K562 (cell line): ENCODE data around the gene DDAH2. TPM values are rescaled to one million over a fixed set of nuclear protein-coding genes. Genes with fewer than 3 reads are reported as not detected.

Experiments used
- BRF1 ChIP-seq: IDR thresholded peaks from 3 replicates; pipeline ENCODE4 v1.6.1; 2011; ENCODE audit warnings: borderline replicate concordance, mild to moderate bottlenecking; ENCODE audit not compliant: insufficient read length; ENCODE audit errors: extremely low read depth
- CBFB ChIP-seq: sonication (generic); formaldehyde crosslinking; IDR thresholded peaks from 2 replicates; pipeline ENCODE4 v1.4.0; 2020; ENCODE audit warnings: mild to moderate bottlenecking, missing genetic modification reagents
- CBX1 ChIP-seq: sonication (generic); IDR thresholded peaks from 2 replicates; pipeline ENCODE4 v1.6.1; 2016; ENCODE audit warnings: antibody characterized with exemption, low read depth, mild to moderate bottlenecking
- CBX8 ChIP-seq: fragments of 200-600 bp; sonication (generic); IDR thresholded peaks from 2 replicates; pipeline ENCODE4 v1.6.1; 2012; ENCODE audit warnings: borderline replicate concordance, mixed run types, low read depth, mild to moderate bottlenecking, moderate library complexity, mixed read lengths, low read length, control low read depth, inconsistent platforms; ENCODE audit not compliant: poor library complexity, severe bottlenecking; ENCODE audit errors: extremely low read depth
- CHD1 ChIP-seq: fragments of 200-600 bp; sonication (generic); IDR thresholded peaks from one replicate; pipeline ENCODE4 v1.6.1; 2012; ENCODE audit warnings: mild to moderate bottlenecking, moderate library complexity, low read length, inconsistent platforms
- E2F4 ChIP-seq: sonication (generic); formaldehyde crosslinking; IDR thresholded peaks from 2 replicates; pipeline ENCODE4 v1.8.0; 2022; ENCODE audit warnings: mild to moderate bottlenecking, low read depth, missing genetic modification reagents
- HDAC2 ChIP-seq: fragments of 450-650 bp; IDR thresholded peaks from 2 replicates; pipeline ENCODE4 v1.6.1; 2016; ENCODE audit warnings: mild to moderate bottlenecking
- HMG20B ChIP-seq: fragments of 250-450 bp; sonication (Bioruptor Pico); IDR thresholded peaks from 2 replicates; pipeline ENCODE4 v1.5.0; 2021; ENCODE audit warnings: mild to moderate bottlenecking
- HNRNPL ChIP-seq: fragments of 200-400 bp; formaldehyde crosslinking; IDR thresholded peaks from 2 replicates; pipeline ENCODE4 v1.6.1; 2017; ENCODE audit warnings: low read depth, mild to moderate bottlenecking, low read length
- MAZ ChIP-seq, 2 experiments: fragments of 450-650 bp in 1 of 2; sonication (generic) in 1 of 2; formaldehyde crosslinking; IDR thresholded peaks in 1 of 2; conservative IDR thresholded peaks in 1 of 2; 2 replicates each; pipeline versions ENCODE4 v1.4.0 to v1.5.0; 2020; ENCODE audit warnings: mild to moderate bottlenecking in 1 of 2, missing genetic modification reagents in 1 of 2
- MCM5 ChIP-seq: fragments of 450-650 bp; IDR thresholded peaks from 2 replicates; pipeline ENCODE4 v1.6.1; 2016; ENCODE audit warnings: low read depth
- MXD1 ChIP-seq: fragments of 250-450 bp; sonication (Bioruptor Pico); IDR thresholded peaks from 2 replicates; pipeline ENCODE4 v1.8.0; 2021; ENCODE audit warnings: borderline replicate concordance, mild to moderate bottlenecking, moderate library complexity; ENCODE audit not compliant: poor library complexity, severe bottlenecking
- NRF1 ChIP-seq, 2 experiments: fragments of 450-650 bp; IDR thresholded peaks in 1 of 2; conservative IDR thresholded peaks in 1 of 2; 2 replicates each; pipeline ENCODE4 v1.6.1; 2014; ENCODE audit warnings: mild to moderate bottlenecking in 2 of 2
- PHB2 ChIP-seq: fragments of 450-650 bp; IDR thresholded peaks from 2 replicates; pipeline ENCODE4 v1.6.1; 2017; ENCODE audit warnings: low read depth
- RBM14 ChIP-seq: fragments of 200-400 bp; formaldehyde crosslinking; IDR thresholded peaks from 2 replicates; pipeline ENCODE4 v1.6.1; 2018; ENCODE audit warnings: low read depth, mild to moderate bottlenecking, low read length, moderate library complexity, borderline replicate concordance; ENCODE audit not compliant: insufficient read depth
- SMARCE1 ChIP-seq: fragments of 450-650 bp; IDR thresholded peaks from 2 replicates; pipeline ENCODE4 v1.7.1; 2016; ENCODE audit warnings: mild to moderate bottlenecking
- SPI1 ChIP-seq: IDR thresholded peaks from 2 replicates; pipeline ENCODE4 v1.6.1; 2011; ENCODE audit warnings: low read depth, low read length, control low read depth, borderline replicate concordance
- WHSC1 ChIP-seq: IDR thresholded peaks from one replicate; pipeline ENCODE4 v1.6.1; 2012; ENCODE audit warnings: low read length, control low read depth, inconsistent platforms
- ZFP36 ChIP-seq: fragments of 150-350 bp; IDR thresholded peaks from 2 replicates; pipeline ENCODE4 v1.6.1; 2018; ENCODE audit warnings: low read length, low read depth; ENCODE audit not compliant: partially characterized antibody
- ZKSCAN1 ChIP-seq: fragments of 150-350 bp; IDR thresholded peaks from 2 replicates; pipeline ENCODE4 v1.6.1; 2016; ENCODE audit warnings: low read depth, low read length
- ZNF165 ChIP-seq: fragments of 250-450 bp; sonication (Bioruptor Pico); IDR thresholded peaks from 2 replicates; pipeline ENCODE4 v1.4.0; 2020; ENCODE audit warnings: borderline replicate concordance
- ZNF507 ChIP-seq: conservative IDR thresholded peaks from 2 replicates; pipeline ENCODE4 v1.6.1; 2017; ENCODE audit warnings: missing genetic modification characterization, missing compliant biosample characterization
- ZNF639 ChIP-seq, 2 experiments: fragments of 200-800 bp in 1 of 2; sonication (Bioruptor generic) in 1 of 2; sonication (generic) in 1 of 2; formaldehyde crosslinking in 1 of 2; IDR thresholded peaks in 1 of 2; conservative IDR thresholded peaks in 1 of 2; 2 replicates each; pipeline versions ENCODE4 v1.5.0 to v1.6.1; 2016 to 2020; ENCODE audit warnings: missing compliant biosample characterization in 1 of 2, missing genetic modification characterization in 1 of 2, missing genetic modification reagents in 1 of 2
- ZNF695 ChIP-seq: fragments of 450-650 bp; formaldehyde crosslinking; IDR thresholded peaks from 2 replicates; pipeline ENCODE4 v1.4.0; 2020; ENCODE audit warnings: mild to moderate bottlenecking, moderate library complexity
- ZNF785 ChIP-seq: fragments of 250-450 bp; sonication (Bioruptor Pico); IDR thresholded peaks from 2 replicates; pipeline ENCODE4 v1.4.0; 2020; ENCODE audit warnings: mild to moderate bottlenecking
- polyA plus RNA-seq, 8 experiments: library from polyadenylated mRNA; depleted of rRNA in 4 of 8; stranded (reverse) in 5 of 8; unstranded in 3 of 8; fragments of >200 nt; fragmentation: Nextera tagmentation in 2 of 8; fragmentation: Illumina TruSeq in 1 of 8; extraction: Ambion mirVana in 2 of 8; extraction: Trizol in 1 of 8; gene quantifications; 2 replicates each; pipeline versions ENCODE4 v1.2.1 to v1.2.3, GENCODE V29; 2011 to 2014; ENCODE audit warnings: inconsistent platforms in 1 of 8, missing spikeins in 1 of 8
- total RNA-seq, 7 experiments: library from RNA; depleted of rRNA in 6 of 7; stranded (reverse); fragments of >200 nt in 6 of 7; fragmentation: Illumina TruSeq in 2 of 7; extraction: Trizol in 2 of 7; gene quantifications; 2 replicates each; pipeline versions ENCODE4 v1.2.1 to v1.2.3, GENCODE V29; 2011 to 2021; ENCODE audit warnings: low replicate concordance in 1 of 7
- TF ChIP-seq, protein P1 (sequence below): fragments of 250-450 bp; sonication (Bioruptor Pico); IDR thresholded peaks from 2 replicates; pipeline ENCODE4 v1.9.0; 2021; ENCODE audit warnings: mild to moderate bottlenecking

The DDAH2 gene
- total and polyA plus RNA-seq, 9 of the 15 experiments (the other 6 are each of a cell fraction or from before 2014, with no cell fraction given), result 1.8 to 45.4 (median 21.4) TPM

- 0 out of 4 replicates have a peak, but pooled peaks of 1 of the 2 experiments have one; percentile 66 for TF ChIP-seq MAZ (CRISPR knock-in tag; conservative IDR thresholded peaks at IDR 0.05 in 1 of 2, IDR thresholded peaks at IDR 0.05 in 1 of 2)
- no peak for TF ChIP-seq BRF1
- TF ChIP-seq HDAC2, result no peak; the same call in 1 of the 2 replicates
- no peak for TF ChIP-seq PHB2
- TF ChIP-seq ZNF695 (CRISPR knock-in tag), result no peak
- no peak for TF ChIP-seq WHSC1
- no peak for TF ChIP-seq ZNF507 (tag)
- no peak for TF ChIP-seq CBX1
- 0 out of 2 replicates have a peak, but pooled peaks have one; percentile 35 for TF ChIP-seq ZKSCAN1
- TF ChIP-seq HMG20B (CRISPR knock-in tag), result no peak
- TF ChIP-seq RBM14, result no peak
- TF ChIP-seq CHD1, result no peak
- TF ChIP-seq NRF1 (conservative IDR thresholded peaks at IDR 0.05 in 1 of 2, IDR thresholded peaks at IDR 0.05 in 1 of 2), result peak; percentile 22 to 49; a peak in 1 of 4 replicates
- no peak for TF ChIP-seq MXD1 (CRISPR knock-in tag)
- TF ChIP-seq MCM5, result no peak
- no peak for TF ChIP-seq E2F4 (CRISPR knock-in tag)
- TF ChIP-seq CBFB, result no peak
- TF ChIP-seq ZFP36, result peak; percentile 6
- TF ChIP-seq HNRNPL, result no peak
- TF ChIP-seq SPI1, result no peak
- peak; percentile 90 for TF ChIP-seq SMARCE1
- TF ChIP-seq ZNF639 (CRISPR knock-in tag; conservative IDR thresholded peaks at IDR 0.05 in 1 of 2, IDR thresholded peaks at IDR 0.05 in 1 of 2), result no peak
- TF ChIP-seq CBX8, result no peak
- no peak for TF ChIP-seq ZNF785
- TF ChIP-seq, protein P1, sequence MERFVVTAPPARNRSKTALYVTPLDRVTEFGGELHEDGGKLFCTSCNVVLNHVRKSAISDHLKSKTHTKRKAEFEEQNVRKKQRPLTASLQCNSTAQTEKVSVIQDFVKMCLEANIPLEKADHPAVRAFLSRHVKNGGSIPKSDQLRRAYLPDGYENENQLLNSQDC (CRISPR knock-in tag), result no peak
- no peak for TF ChIP-seq ZNF165 (CRISPR knock-in tag)
Measured at GRCh38 chr6:31717499-31718222, 11.4 kb downstream of the DDAH2 start (continued).
